ENCODE results near the gene KCNK3. TPM values are rescaled to one million over a fixed set of nuclear protein-coding genes. Genes with fewer than 3 reads are reported as not detected.

Gene KCNK3
- polyA plus RNA-seq, 1 donor (not counting 4 experiments of a cell fraction or from before 2014, with no cell fraction given): not detected

DNA sequence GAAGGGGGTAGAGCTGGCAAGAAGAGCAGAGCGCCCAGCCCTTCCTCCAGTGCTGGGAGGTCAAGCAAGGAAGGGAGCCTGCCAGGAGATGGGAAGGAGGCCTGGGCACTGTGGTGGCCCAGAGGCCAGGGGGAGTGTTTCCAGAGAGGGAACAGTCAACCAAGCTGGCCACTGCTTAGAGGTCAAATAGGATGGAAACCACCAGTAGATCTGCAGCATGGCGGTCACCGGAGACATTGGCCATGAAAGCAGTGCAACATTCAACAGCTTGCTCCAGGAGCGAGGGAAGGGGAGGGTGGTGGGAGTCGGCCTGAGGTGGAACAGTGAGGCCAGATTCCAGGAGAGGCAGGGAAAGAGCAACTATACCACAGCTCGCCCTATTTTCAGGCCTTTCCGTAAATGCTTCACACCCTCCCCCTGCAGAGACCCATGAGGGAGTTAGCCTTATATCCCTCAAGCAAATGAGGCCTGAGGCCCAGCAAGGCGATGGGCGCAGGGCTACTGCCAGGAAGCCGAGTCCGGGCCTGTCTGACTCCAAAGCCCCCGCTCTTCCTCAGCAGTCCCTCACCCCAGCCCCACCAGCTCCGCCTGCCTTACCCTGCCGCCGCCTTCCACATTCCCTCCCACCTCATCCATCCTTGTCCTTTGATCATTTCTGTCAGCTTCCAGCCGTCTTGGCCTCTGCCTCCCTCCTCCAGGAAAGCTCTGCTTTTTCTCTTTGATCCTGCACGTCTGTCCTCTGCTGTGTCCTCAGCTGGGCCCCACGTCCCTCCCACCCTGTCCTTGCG lies 17.0 kb downstream of the KCNK3 start:
- no peak overlapping the region for H3K27ac ChIP-seq (ENCODE audit: control insufficient read depth, insufficient read depth, low read length)
- DNase-seq (ENCODE audit: low read depth, low spot score) (no peak), FAIRE-seq (no peak)
- H4K20me1 ChIP-seq (ENCODE audit: control insufficient read depth, extremely low read depth, insufficient read depth, low read length): no peaks in the 10 kb centered on the region
- peaks cover 11% of the 10 kb centered on the region for H3K27me3 ChIP-seq (ENCODE audit: control insufficient read depth, extremely low read depth, insufficient read depth, low read length)
- no peaks in the 10 kb centered on the region for H3K9me3 ChIP-seq (ENCODE audit: control insufficient read depth, low read depth, low read length)
- peaks cover 3% of the 10 kb centered on the region for H3K4me1 ChIP-seq (ENCODE audit: control insufficient read depth, extremely low read depth, insufficient read depth, low read length)
- H3K4me3 ChIP-seq (ENCODE audit: control insufficient read depth in 2 of 3, extremely low read depth in 1 of 3, insufficient read depth in 2 of 3, low read depth in 1 of 3, low read length in 3 of 3): no peak overlapping the region
- dilution Hi-C loops (cut with MboI; ENCODE audit: extremely low pct_ligation_motif_present, low sequenced_read_pairs): no loop called here
- no peak overlapping the region for H3K9ac ChIP-seq (ENCODE audit: control insufficient read depth, extremely low read depth, insufficient read depth, low read length)
- H3K36me3 ChIP-seq (ENCODE audit: control insufficient read depth in 2 of 2, extremely low read depth in 1 of 2, insufficient read depth in 2 of 2, low read length in 2 of 2): no peaks in the 10 kb centered on the region
- no peaks in the 10 kb centered on the region for H3K9me1 ChIP-seq (ENCODE audit: control insufficient read depth, extremely low read depth, insufficient read depth, low read length)
- no peaks in the 10 kb centered on the region for H3K79me2 ChIP-seq (ENCODE audit: control insufficient read depth, insufficient read depth, low read length)
- H3K4me2 ChIP-seq (ENCODE audit: control insufficient read depth, extremely low read depth, insufficient read depth, low read depth, low read length): no peak overlapping the region
- TF ChIP-seq, protein P1, sequence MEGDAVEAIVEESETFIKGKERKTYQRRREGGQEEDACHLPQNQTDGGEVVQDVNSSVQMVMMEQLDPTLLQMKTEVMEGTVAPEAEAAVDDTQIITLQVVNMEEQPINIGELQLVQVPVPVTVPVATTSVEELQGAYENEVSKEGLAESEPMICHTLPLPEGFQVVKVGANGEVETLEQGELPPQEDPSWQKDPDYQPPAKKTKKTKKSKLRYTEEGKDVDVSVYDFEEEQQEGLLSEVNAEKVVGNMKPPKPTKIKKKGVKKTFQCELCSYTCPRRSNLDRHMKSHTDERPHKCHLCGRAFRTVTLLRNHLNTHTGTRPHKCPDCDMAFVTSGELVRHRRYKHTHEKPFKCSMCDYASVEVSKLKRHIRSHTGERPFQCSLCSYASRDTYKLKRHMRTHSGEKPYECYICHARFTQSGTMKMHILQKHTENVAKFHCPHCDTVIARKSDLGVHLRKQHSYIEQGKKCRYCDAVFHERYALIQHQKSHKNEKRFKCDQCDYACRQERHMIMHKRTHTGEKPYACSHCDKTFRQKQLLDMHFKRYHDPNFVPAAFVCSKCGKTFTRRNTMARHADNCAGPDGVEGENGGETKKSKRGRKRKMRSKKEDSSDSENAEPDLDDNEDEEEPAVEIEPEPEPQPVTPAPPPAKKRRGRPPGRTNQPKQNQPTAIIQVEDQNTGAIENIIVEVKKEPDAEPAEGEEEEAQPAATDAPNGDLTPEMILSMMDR (optimal IDR thresholded peaks at IDR 0.05 in 1 of 3, IDR thresholded peaks at IDR 0.05 in 1 of 3, conservative IDR thresholded peaks at IDR 0.05 in 1 of 3; ENCODE audit: extremely low read depth in 1 of 3, insufficient read depth in 2 of 3, low read length in 3 of 3): no peak
- TF ChIP-seq EZH2 (IDR thresholded peaks at IDR 0.05; ENCODE audit: low read length): no peak
- H2AFZ ChIP-seq (ENCODE audit: control insufficient read depth, low read length): no peak overlapping the region

DNA sequence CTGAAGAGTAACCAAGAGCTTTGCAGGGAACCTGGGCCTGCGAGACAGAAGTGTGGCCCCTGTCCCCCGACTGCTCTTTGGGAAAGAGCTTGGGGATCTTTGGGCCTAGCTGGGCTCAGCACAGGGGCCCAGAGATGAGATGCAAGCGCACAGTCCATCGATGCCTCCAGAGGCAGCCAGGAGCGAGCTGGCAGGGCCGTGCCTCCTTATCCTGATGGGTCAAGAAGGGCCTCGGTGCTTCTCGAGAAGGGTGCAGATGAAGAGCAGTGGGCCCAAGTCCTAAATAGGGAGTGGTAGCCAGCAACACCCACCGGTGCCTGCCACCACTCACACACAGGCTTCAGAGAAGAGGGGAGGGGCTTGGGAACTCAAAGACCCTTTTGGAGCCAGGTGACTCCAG lies 17.6 kb downstream of the KCNK3 start:
- Histone ChIP-seq H3K9ac (ENCODE audit: control insufficient read depth, extremely low read depth, insufficient read depth, low read length) (no peak overlapping the region), H3K9me3 (ENCODE audit: control insufficient read depth, low read depth, low read length) (no peaks in the 10 kb centered on the region), H3K27ac (ENCODE audit: control insufficient read depth, insufficient read depth, low read length) (no peak overlapping the region), H3K4me1 (ENCODE audit: control insufficient read depth, extremely low read depth, insufficient read depth, low read length) (no peaks in the 10 kb centered on the region), H3K27me3 (ENCODE audit: control insufficient read depth, extremely low read depth, insufficient read depth, low read length) (peaks cover 11% of the 10 kb centered on the region), H3K4me3 (ENCODE audit: control insufficient read depth in 2 of 3, extremely low read depth in 1 of 3, insufficient read depth in 2 of 3, low read depth in 1 of 3, low read length in 3 of 3) (no peak overlapping the region), H3K4me2 (ENCODE audit: control insufficient read depth, extremely low read depth, insufficient read depth, low read depth, low read length) (no peak overlapping the region), H3K9me1 (ENCODE audit: control insufficient read depth, extremely low read depth, insufficient read depth, low read length) (no peaks in the 10 kb centered on the region), H2AFZ (ENCODE audit: control insufficient read depth, low read length) (no peak overlapping the region), H3K36me3 (ENCODE audit: control insufficient read depth in 2 of 2, extremely low read depth in 1 of 2, insufficient read depth in 2 of 2, low read length in 2 of 2) (no peaks in the 10 kb centered on the region), H3K79me2 (ENCODE audit: control insufficient read depth, insufficient read depth, low read length) (no peaks in the 10 kb centered on the region), H4K20me1 (ENCODE audit: control insufficient read depth, extremely low read depth, insufficient read depth, low read length) (no peaks in the 10 kb centered on the region)
- no peak for DNase-seq (ENCODE audit: low read depth, low spot score)
- FAIRE-seq: no peak
- no peak for TF ChIP-seq EZH2 (IDR thresholded peaks at IDR 0.05; ENCODE audit: low read length)
- TF ChIP-seq, protein P1 (optimal IDR thresholded peaks at IDR 0.05 in 1 of 3, IDR thresholded peaks at IDR 0.05 in 1 of 3, conservative IDR thresholded peaks at IDR 0.05 in 1 of 3; ENCODE audit: extremely low read depth in 1 of 3, insufficient read depth in 2 of 3, low read length in 3 of 3): no peak
- dilution Hi-C loops (cut with MboI; ENCODE audit: extremely low pct_ligation_motif_present, low sequenced_read_pairs): no loop called here
